Measurements from ENCODE around the gene GID8.
"Not testable (repeated sequence)": the region's sequence is repeated elsewhere in the genome, so short reads cannot be mapped to it uniquely, and the experiment has no call there.

The GID8 gene

GRCh38 chr20:62953839-62954703, 16.1 kb downstream of the GID8 start:
- Histone ChIP-seq H3K36me3 (peaks cover 52% of the 10 kb centered on the region), H3K4me3 (peak overlapping the region; percentile 76), H3K9ac (peak overlapping the region; percentile 92), H3K27me3 (no peaks in the 10 kb centered on the region), H3K4me1 (peaks cover 87% of the 10 kb centered on the region), H3K9me3 (peaks cover 4% of the 10 kb centered on the region; the same call in 1 of the 2 replicates), H3K27ac (peak overlapping the region; percentile 96), H4K20me1 (peaks cover 51% of the 10 kb centered on the region), H3K4me2 (peak overlapping the region; percentile 100)
- no peak for TF ChIP-seq Cebpa-rat (IDR thresholded peaks at IDR 0.05)

- Histone ChIP-seq H3K4me3 (no peak overlapping the region; the same call in 1 of the 2 replicates), H4K20me1 (peaks cover 64% of the 10 kb centered on the region), H3K36me3 (peaks cover 45% of the 10 kb centered on the region), H3K4me2 (peak overlapping the region; percentile 100), H3K9ac (peak overlapping the region; percentile 92), H3K27me3 (no peaks in the 10 kb centered on the region), H3K27ac (peak overlapping the region; percentile 96), H3K4me1 (peaks cover 91% of the 10 kb centered on the region), H3K9me3 (no peaks in the 10 kb centered on the region)
- no peak for TF ChIP-seq Cebpa-rat (IDR thresholded peaks at IDR 0.05)
Measured at GRCh38 chr20:62955519-62956386, 17.8 kb downstream of the GID8 start.

GRCh38 chr20:62956387-62957135, 18.6 kb downstream of the GID8 start:
- H3K9me3 ChIP-seq: no peaks in the 10 kb centered on the region
- H3K36me3 ChIP-seq: peaks cover 43% of the 10 kb centered on the region
- peak overlapping the region; percentile 92; the same call in 1 of the 2 replicates for H3K9ac ChIP-seq
- H3K4me3 ChIP-seq: no peak overlapping the region
- TF ChIP-seq Cebpa-rat (IDR thresholded peaks at IDR 0.05): no peak
- H3K27ac ChIP-seq: peak overlapping the region; percentile 96
- no peaks in the 10 kb centered on the region for H3K27me3 ChIP-seq
- peaks cover 69% of the 10 kb centered on the region for H4K20me1 ChIP-seq
- H3K4me1 ChIP-seq: peaks cover 88% of the 10 kb centered on the region
- peak overlapping the region; percentile 100 for H3K4me2 ChIP-seq

GRCh38 chr20:62957136-62958117, 19.5 kb downstream of the GID8 start:
- H4K20me1 ChIP-seq: peaks cover 78% of the 10 kb centered on the region
- no peak overlapping the region for H3K4me3 ChIP-seq
- peaks cover 84% of the 10 kb centered on the region for H3K4me1 ChIP-seq
- H3K36me3 ChIP-seq: peaks cover 52% of the 10 kb centered on the region
- peak overlapping the region; percentile 96 for H3K27ac ChIP-seq
- H3K9ac ChIP-seq: peak overlapping the region; percentile 92; the same call in 1 of the 2 replicates
- H3K4me2 ChIP-seq: peak overlapping the region; percentile 100
- H3K27me3 ChIP-seq: no peaks in the 10 kb centered on the region
- no peak for TF ChIP-seq Cebpa-rat (IDR thresholded peaks at IDR 0.05)
- H3K9me3 ChIP-seq: no peaks in the 10 kb centered on the region

- TF ChIP-seq Cebpa-rat (IDR thresholded peaks at IDR 0.05): no peak
- Histone ChIP-seq H3K9me3 (no peaks in the 10 kb centered on the region), H3K4me2 (peak overlapping the region; percentile 100), H3K27ac (peak overlapping the region; percentile 77), H3K4me1 (peaks cover 77% of the 10 kb centered on the region), H3K27me3 (no peaks in the 10 kb centered on the region), H3K4me3 (peak overlapping the region; percentile 34), H4K20me1 (peaks cover 89% of the 10 kb centered on the region), H3K36me3 (peaks cover 63% of the 10 kb centered on the region), H3K9ac (peak overlapping the region; percentile 61)
Measured at GRCh38 chr20:62958388-62959100, 20.6 kb downstream of the GID8 start.

DNA sequence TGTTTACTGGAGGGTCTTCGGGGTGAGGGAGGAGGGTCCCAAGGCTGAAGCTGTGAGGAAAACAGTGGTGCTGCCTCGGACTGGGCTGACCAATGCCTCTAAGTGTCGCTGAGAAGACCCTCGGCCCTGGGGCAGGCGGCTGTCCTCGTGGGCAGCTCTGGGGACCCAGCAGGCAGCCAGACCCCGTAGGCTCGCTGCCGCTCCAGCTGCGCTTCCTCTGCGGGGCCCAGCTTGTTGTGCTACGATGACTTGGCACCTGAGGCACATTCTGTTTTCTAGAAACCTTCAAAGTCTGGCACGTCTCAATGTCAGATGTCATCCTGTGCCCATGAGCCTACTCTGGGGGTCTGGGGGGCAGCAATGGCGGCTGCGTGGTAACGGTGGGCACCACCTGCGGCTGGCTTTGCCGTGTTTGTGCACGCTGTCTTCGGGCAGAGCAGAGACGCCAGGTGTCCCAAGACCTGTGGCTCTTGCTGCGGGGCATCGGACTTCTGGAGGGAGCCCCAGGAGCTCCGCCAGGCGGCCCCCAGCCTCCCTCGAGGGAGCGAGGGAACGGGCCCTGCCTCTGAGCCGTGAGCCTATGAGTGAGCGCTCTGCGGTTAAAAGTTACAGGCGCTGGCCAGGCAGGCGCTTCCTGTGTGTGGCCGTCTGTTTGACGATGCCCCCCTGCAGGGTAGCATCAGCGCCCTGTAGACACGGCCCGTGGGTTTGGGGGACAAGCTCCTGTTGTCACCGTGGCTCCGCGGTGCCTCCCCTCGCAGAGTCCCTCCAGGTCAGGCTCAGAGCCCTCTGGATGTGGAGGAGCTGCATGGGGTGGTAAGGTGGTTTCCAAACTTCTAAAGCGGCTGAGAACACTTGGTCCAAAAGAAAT, 21.4 kb downstream of the GID8 start:
- Histone ChIP-seq H3K4me3 (peak overlapping the region; percentile 34), H3K9me3 (no peaks in the 10 kb centered on the region), H3K9ac (peak overlapping the region; percentile 61), H3K4me1 (peaks cover 81% of the 10 kb centered on the region), H4K20me1 (peaks cover 97% of the 10 kb centered on the region), H3K36me3 (peaks cover 71% of the 10 kb centered on the region), H3K27me3 (no peaks in the 10 kb centered on the region), H3K4me2 (peak overlapping the region; percentile 100), H3K27ac (peak overlapping the region; percentile 77)
- TF ChIP-seq Cebpa-rat (IDR thresholded peaks at IDR 0.05): no peak

DNA sequence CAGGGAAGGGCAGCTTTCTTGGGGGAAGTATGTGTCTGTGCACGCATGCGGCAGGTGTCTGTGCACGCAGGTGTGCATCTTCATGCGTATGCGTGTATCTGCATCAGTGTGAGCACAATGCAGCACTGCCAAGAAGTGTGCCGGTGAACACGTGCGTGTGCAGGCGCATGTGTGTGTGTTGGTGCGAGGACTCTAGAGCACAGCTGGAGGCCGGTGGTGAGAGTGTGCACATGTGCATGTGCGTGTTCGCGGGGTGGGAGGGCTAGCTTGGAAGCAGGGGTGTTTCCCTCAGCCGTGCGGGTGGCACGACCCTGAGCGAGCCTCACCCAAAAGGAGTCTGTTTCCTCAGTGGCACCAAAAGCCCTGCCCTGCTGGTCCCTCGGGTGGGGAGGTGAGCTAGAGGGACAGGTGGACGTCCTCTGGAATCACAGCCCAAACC, 22.1 kb downstream of the GID8 start:
- Histone ChIP-seq H3K4me1 (peaks cover 81% of the 10 kb centered on the region), H3K27me3 (no peaks in the 10 kb centered on the region), H3K9ac (peak overlapping the region; percentile 61; the same call in 1 of the 2 replicates), H3K9me3 (no peaks in the 10 kb centered on the region), H3K27ac (peak overlapping the region; percentile 77), H3K36me3 (peaks cover 77% of the 10 kb centered on the region), H3K4me2 (peak overlapping the region; percentile 100), H4K20me1 (peaks cover 97% of the 10 kb centered on the region), H3K4me3 (no peak overlapping the region)
- TF ChIP-seq Cebpa-rat (IDR thresholded peaks at IDR 0.05): no peak

DNA sequence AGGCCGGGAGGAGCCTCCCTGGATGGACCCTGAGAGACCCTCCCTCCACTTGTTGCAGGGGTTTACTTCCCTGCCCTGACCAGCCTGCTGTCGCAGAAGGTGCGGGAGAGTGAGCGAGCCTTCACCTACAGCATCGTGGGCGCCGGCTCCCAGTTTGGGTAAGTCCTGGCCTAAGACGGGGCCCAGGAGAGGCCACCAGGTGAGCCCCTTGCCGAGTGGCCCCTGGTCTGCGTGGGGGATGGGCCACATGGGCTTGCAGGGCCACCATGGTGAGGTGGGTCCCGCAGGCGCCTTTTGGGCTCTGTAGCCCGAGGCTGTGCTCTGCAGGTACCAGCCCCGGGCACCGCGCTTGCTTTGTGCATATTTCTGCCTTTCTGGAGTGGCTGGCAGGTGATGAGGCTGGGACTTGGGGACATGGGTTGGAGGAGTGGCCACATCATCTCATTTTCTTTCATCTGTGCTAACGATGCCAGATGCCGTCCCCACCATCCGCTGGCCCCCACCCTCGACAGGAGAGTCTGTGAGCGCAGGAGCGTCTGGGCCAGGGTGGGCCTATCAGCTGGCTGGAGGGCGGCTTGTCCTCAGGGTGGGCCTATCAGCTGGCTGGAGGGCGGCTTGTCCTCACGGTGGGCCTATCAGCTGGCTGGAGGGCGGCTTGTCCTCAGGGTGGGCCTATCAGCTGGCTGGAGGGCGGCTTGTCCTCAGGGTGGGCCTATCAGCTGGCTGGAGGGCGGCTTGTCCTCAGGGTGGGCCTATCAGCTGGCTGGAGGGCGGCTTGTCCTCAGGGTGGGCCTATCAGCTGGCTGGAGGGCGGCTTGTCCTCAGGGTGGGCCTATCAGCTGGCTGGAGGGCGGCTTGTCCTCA, 22.7 kb downstream of the GID8 start:
- not testable (repeated sequence) for H3K4me3 ChIP-seq, H3K9ac ChIP-seq, H3K27me3 ChIP-seq, H3K9me3 ChIP-seq
- Histone ChIP-seq H3K36me3 (peaks cover 81% of the 10 kb centered on the region), H3K4me1 (peaks cover 81% of the 10 kb centered on the region), H3K4me2 (peak overlapping the region; percentile 100), H3K27ac (peak overlapping the region; percentile 77; the same call in 1 of the 2 replicates), H4K20me1 (peaks cover 97% of the 10 kb centered on the region)

Measured in BLaER1 (cell line).